HEK293 (cell line): ENCODE results near the gene STIM1.

ENCODE experiments used
- CTCF ChIA-PET: fragments of 350-600 bp; formaldehyde crosslinking; extraction: SDS; loops from one replicate; lab custom pipeline; 2021; ENCODE audit warnings: antibody characterized with exemption; lab: Yijun Ruan, JAX
- POLR2A ChIA-PET: fragments of 300-600 bp; formaldehyde crosslinking; extraction: SDS; loops from one replicate; lab custom pipeline; 2020; ENCODE audit warnings: antibody characterized with exemption, inconsistent platforms; lab: Yijun Ruan, JAX
- H3K27ac ChIP-seq: fragments of 200-500 bp; sonication (Bioruptor generic); 2 replicates; pipeline ENCODE4 v1.5.1; 2014; ENCODE audit warnings: low read depth, low read length, control low read depth, inconsistent platforms; ENCODE audit errors: extremely low read depth
- H3K36me3 ChIP-seq, 2 experiments: fragments of 200-500 bp in 1 of 2; sonication (Bioruptor generic) in 1 of 2; 1 replicate in 1 of 2; 2 replicates in 1 of 2; pipeline ENCODE4 v1.5.1; 2014 to 2017; ENCODE audit warnings: inconsistent platforms in 2 of 2, low read length in 2 of 2; ENCODE audit not compliant: control insufficient read depth in 2 of 2, insufficient read depth in 1 of 2
- H3K4me1 ChIP-seq: fragments of 200-500 bp; sonication (Bioruptor generic); 2 replicates; pipeline ENCODE4 v1.5.1; 2014; ENCODE audit warnings: mild to moderate bottlenecking, low read length, inconsistent platforms; ENCODE audit not compliant: control insufficient read depth, insufficient read depth
- H3K4me3 ChIP-seq: 2 replicates; pipeline ENCODE4 v1.5.1; 2011; ENCODE audit warnings: low read depth, mild to moderate bottlenecking, control low read depth, low read length, moderate library complexity
- H3K9me3 ChIP-seq: fragments of 200-500 bp; sonication (Bioruptor generic); 2 replicates; pipeline ENCODE4 v1.5.1; 2014; ENCODE audit warnings: low read depth, low read length, inconsistent platforms; ENCODE audit not compliant: control insufficient read depth, insufficient read depth
- GLI2 ChIP-seq: fragments of 450-650 bp; formaldehyde crosslinking; IDR thresholded peaks from 2 replicates; pipeline ENCODE4; 2017; ENCODE audit warnings: missing biosample characterization, missing genetic modification characterization, low read depth, borderline replicate concordance
- GLI4 ChIP-seq: fragments of 450-650 bp; formaldehyde crosslinking; IDR thresholded peaks from 2 replicates; pipeline ENCODE4 v1.5.1; 2016; ENCODE audit warnings: missing biosample characterization, missing genetic modification characterization
- KLF9 ChIP-seq: fragments of 450-650 bp; formaldehyde crosslinking; IDR thresholded peaks from 2 replicates; pipeline ENCODE4 v1.5.1; 2016; ENCODE audit warnings: missing biosample characterization, missing genetic modification characterization, low read depth
- MZF1 ChIP-seq: fragments of 450-650 bp; formaldehyde crosslinking; IDR thresholded peaks from 2 replicates; pipeline ENCODE4 v1.5.1; 2017; ENCODE audit warnings: missing biosample characterization, missing genetic modification characterization, borderline replicate concordance
- PRDM6 ChIP-seq: fragments of 450-650 bp; formaldehyde crosslinking; IDR thresholded peaks from 2 replicates; pipeline ENCODE4 v1.5.1; 2017; ENCODE audit warnings: missing biosample characterization, missing genetic modification characterization
- SALL2 ChIP-seq: fragments of 450-650 bp; formaldehyde crosslinking; IDR thresholded peaks from 2 replicates; pipeline ENCODE4 v1.5.0; 2017; ENCODE audit warnings: missing biosample characterization, mild to moderate bottlenecking, missing genetic modification characterization, borderline replicate concordance
- SCRT2 ChIP-seq: fragments of 450-650 bp; formaldehyde crosslinking; IDR thresholded peaks from 2 replicates; pipeline ENCODE4 v1.5.1; 2016; ENCODE audit warnings: missing biosample characterization, missing genetic modification characterization
- TRIM28 ChIP-seq: IDR thresholded peaks from 2 replicates; pipeline ENCODE4 v1.6.1; 2011; ENCODE audit warnings: low read length, control low read depth, borderline replicate concordance
- YY1 ChIP-seq: fragments of 450-650 bp; formaldehyde crosslinking; IDR thresholded peaks from 2 replicates; pipeline ENCODE4 v1.5.1; 2018; ENCODE audit warnings: missing biosample characterization, missing genetic modification characterization
- ZBTB17 ChIP-seq: fragments of 450-650 bp; formaldehyde crosslinking; IDR thresholded peaks from 2 replicates; pipeline ENCODE4 v1.5.1; 2016; ENCODE audit warnings: missing biosample characterization, missing genetic modification characterization
- ZNF112 ChIP-seq: fragments of 450-650 bp; formaldehyde crosslinking; IDR thresholded peaks from 2 replicates; pipeline ENCODE4 v1.5.0; 2017; ENCODE audit warnings: missing biosample characterization, missing genetic modification characterization
- ZNF18 ChIP-seq: fragments of 450-650 bp; formaldehyde crosslinking; IDR thresholded peaks from 2 replicates; pipeline ENCODE4 v1.5.1; 2016; ENCODE audit warnings: missing biosample characterization, missing genetic modification characterization
- ZNF248 ChIP-seq: fragments of 450-650 bp; formaldehyde crosslinking; IDR thresholded peaks from 2 replicates; pipeline ENCODE4 v1.5.1; 2017; ENCODE audit warnings: missing biosample characterization, missing genetic modification characterization
- ZNF274 ChIP-seq, 2 experiments: fragments of 200-500 bp in 1 of 2; fragments of 450-650 bp in 1 of 2; sonication (Bioruptor generic) in 1 of 2; formaldehyde crosslinking in 1 of 2; IDR thresholded peaks; 2 replicates each; pipeline versions ENCODE4 v1.5.1 to v1.6.1; 2014 to 2016; ENCODE audit warnings: borderline replicate concordance in 1 of 2, inconsistent platforms in 1 of 2, low read length in 1 of 2, missing biosample characterization in 1 of 2, missing genetic modification characterization in 1 of 2
- ZNF280D ChIP-seq: fragments of 450-650 bp; formaldehyde crosslinking; IDR thresholded peaks from 2 replicates; pipeline ENCODE4 v1.5.1; 2016; ENCODE audit warnings: missing biosample characterization, missing genetic modification characterization
- ZNF292 ChIP-seq: fragments of 450-650 bp; formaldehyde crosslinking; IDR thresholded peaks from 2 replicates; pipeline ENCODE4 v1.5.1; 2016; ENCODE audit warnings: low read depth, missing biosample characterization, missing genetic modification characterization, borderline replicate concordance
- ZNF488 ChIP-seq: fragments of 450-650 bp; formaldehyde crosslinking; IDR thresholded peaks from 2 replicates; pipeline ENCODE4 v1.5.1; 2016; ENCODE audit warnings: missing biosample characterization, missing genetic modification characterization
- ZNF510 ChIP-seq: fragments of 450-650 bp; formaldehyde crosslinking; IDR thresholded peaks from 2 replicates; pipeline ENCODE4 v1.5.1; 2018; ENCODE audit warnings: mild to moderate bottlenecking, missing genetic modification characterization, missing biosample characterization; ENCODE audit not compliant: insufficient replicate concordance
- TF ChIP-seq, protein P1 (sequence below): fragments of 450-650 bp; formaldehyde crosslinking; IDR thresholded peaks from 2 replicates; pipeline ENCODE4 v1.5.1; 2016; ENCODE audit warnings: missing biosample characterization, missing genetic modification characterization, low read depth
- TF ChIP-seq, protein P2 (sequence below): fragments of 450-650 bp; formaldehyde crosslinking; IDR thresholded peaks from 2 replicates; pipeline ENCODE4 v1.5.1; 2016; ENCODE audit warnings: missing biosample characterization, missing genetic modification characterization

The STIM1 gene

DNA sequence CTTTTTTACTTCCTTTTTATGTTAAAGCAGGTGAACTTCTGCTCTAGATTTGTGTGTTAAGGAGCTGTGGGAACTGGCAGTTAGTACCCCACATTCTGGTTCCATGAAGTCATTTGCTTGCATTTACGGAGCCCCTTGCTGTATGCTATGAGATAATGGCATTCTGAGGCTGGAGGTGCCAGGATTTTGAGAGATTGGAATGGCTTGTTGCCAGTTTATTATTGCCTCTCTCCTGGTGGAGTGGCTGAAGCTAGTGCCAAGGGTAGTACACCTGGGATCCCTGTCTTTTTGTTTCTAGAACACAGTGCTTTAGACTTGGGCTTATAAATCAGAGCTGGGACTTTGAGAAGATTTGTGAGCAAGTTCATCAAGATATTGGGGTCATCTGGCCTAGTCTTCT lies 73.8 kb downstream of the STIM1 start:
- Histone ChIP-seq H3K27ac (no peak overlapping the region), H3K4me1 (no peaks in the 10 kb centered on the region), H3K36me3 (no peaks in the 10 kb centered on the region), H3K4me3 (no peak overlapping the region), H3K9me3 (no peaks in the 10 kb centered on the region)
- CTCF ChIA-PET: no interaction called here
- POLR2A ChIA-PET: no interaction called here
- TF ChIP-seq SALL2 (no peak), ZNF488 (no peak), MZF1 (tag by site-specific recombination) (no peak), YY1 (tag by site-specific recombination) (no peak), ZNF274 (IDR thresholded peaks at IDR 0.05; ENCODE audit: low read length) (no peak), ZNF274 (tag by site-specific recombination; IDR thresholded peaks at IDR 0.05; ENCODE audit: borderline replicate concordance) (no peak), ZNF292 (tag by site-specific recombination) (no peak), ZNF18 (no peak)
- TF ChIP-seq, protein P1, sequence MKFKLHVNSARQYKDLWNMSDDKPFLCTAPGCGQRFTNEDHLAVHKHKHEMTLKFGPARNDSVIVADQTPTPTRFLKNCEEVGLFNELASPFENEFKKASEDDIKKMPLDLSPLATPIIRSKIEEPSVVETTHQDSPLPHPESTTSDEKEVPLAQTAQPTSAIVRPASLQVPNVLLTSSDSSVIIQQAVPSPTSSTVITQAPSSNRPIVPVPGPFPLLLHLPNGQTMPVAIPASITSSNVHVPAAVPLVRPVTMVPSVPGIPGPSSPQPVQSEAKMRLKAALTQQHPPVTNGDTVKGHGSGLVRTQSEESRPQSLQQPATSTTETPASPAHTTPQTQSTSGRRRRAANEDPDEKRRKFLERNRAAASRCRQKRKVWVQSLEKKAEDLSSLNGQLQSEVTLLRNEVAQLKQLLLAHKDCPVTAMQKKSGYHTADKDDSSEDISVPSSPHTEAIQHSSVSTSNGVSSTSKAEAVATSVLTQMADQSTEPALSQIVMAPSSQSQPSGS (tag by site-specific recombination): no peak

DNA sequence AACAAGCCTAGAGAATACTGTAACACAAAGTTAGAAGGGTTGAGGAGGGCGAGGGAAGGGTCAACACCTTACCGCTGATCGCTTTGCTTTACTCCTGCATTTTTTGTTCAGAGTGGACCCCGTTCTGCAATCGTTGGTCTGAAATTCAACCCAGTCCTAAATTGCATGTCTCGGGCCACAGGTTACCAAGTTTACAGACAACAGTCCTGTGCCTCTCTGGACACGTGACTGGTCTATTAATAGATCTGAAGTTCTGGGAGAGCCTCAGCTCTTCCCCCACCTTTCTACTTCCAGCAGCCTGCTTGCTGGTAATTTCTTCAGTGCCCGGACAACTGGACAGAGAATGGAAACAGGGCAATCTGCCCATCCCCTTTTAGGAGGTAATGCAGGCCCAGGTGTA lies 74.2 kb downstream of the STIM1 start:
- no peaks in the 10 kb centered on the region for H3K4me1 ChIP-seq
- H3K9me3 ChIP-seq: no peaks in the 10 kb centered on the region
- ChIA-PET CTCF (interaction anchor here (0.6 kb wide), 1 partner anchor 81 kb away, joined by 3 read pairs; no protein-coding TSS in a partner anchor), POLR2A (no interaction called here)
- H3K4me3 ChIP-seq: no peak overlapping the region
- H3K36me3 ChIP-seq: no peaks in the 10 kb centered on the region
- H3K27ac ChIP-seq: no peak overlapping the region
- TF ChIP-seq ZNF510 (tag by site-specific recombination) (no peak), SCRT2 (tag by site-specific recombination) (no peak)

GRCh38 chr11:3932698-3933097 lies 77.2 kb downstream of the STIM1 start:
- H3K27ac ChIP-seq: no peak overlapping the region
- CTCF ChIA-PET: interaction anchor here (0.9 to 1.0 kb wide), 2 partner anchors 78 to 140 kb away, joined by 4 read pairs; no protein-coding TSS in a partner anchor
- POLR2A ChIA-PET: interaction anchor here (0.7 kb wide), 1 partner anchor 1184 kb away, joined by 3 read pairs; no protein-coding TSS in a partner anchor
- TF ChIP-seq GLI4 (tag by site-specific recombination): no peak
- no peak for TF ChIP-seq ZBTB17 (tag by site-specific recombination)
- no peak for TF ChIP-seq GLI2 (tag by site-specific recombination)
- no peak for TF ChIP-seq PRDM6 (tag by site-specific recombination)
- no peak for TF ChIP-seq ZNF112
- TF ChIP-seq TRIM28: no peak
- TF ChIP-seq, protein P2, sequence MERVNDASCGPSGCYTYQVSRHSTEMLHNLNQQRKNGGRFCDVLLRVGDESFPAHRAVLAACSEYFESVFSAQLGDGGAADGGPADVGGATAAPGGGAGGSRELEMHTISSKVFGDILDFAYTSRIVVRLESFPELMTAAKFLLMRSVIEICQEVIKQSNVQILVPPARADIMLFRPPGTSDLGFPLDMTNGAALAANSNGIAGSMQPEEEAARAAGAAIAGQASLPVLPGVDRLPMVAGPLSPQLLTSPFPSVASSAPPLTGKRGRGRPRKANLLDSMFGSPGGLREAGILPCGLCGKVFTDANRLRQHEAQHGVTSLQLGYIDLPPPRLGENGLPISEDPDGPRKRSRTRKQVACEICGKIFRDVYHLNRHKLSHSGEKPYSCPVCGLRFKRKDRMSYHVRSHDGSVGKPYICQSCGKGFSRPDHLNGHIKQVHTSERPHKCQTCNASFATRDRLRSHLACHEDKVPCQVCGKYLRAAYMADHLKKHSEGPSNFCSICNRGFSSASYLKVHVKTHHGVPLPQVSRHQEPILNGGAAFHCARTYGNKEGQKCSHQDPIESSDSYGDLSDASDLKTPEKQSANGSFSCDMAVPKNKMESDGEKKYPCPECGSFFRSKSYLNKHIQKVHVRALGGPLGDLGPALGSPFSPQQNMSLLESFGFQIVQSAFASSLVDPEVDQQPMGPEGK (tag by site-specific recombination): no peak
- no peak for TF ChIP-seq ZNF280D (tag by site-specific recombination)
- TF ChIP-seq ZNF248 (tag by site-specific recombination): no peak
- TF ChIP-seq KLF9: no peak

More at GRCh38 chr11:3932698-3933097, 77.2 kb downstream of the STIM1 start:
- Histone ChIP-seq H3K9me3 (no peaks in the 10 kb centered on the region), H3K4me3 (no peak overlapping the region), H3K4me1 (no peaks in the 10 kb centered on the region), H3K36me3 (no peaks in the 10 kb centered on the region)
